Astrocyte (in vitro differentiated cells and primary cell): ENCODE data around the gene SMIM21. TPM values are rescaled to one million over a fixed set of nuclear protein-coding genes. Genes with fewer than 3 reads are reported as not detected.
A peak's percentile ranks its signal among the peaks of the same experiment; 100 is the strongest.

Experiments used
- DNase-seq: peaks from one replicate; pipeline ENCODE4 v3.0.0-alpha.2; 2010; ENCODE audit warnings: low read depth
- FAIRE-seq: peaks from 2 replicates; lab custom pipeline; 2011; peaks lifted over from hg19 to GRCh38; lab: Jason Lieb, UNC
- H2AFZ ChIP-seq: 2 replicates; pipeline ENCODE4 v1.6.0; 2012; ENCODE audit warnings: low read depth, low read length, inconsistent platforms
- H3K27ac ChIP-seq: 2 replicates; pipeline ENCODE4 v1.5.1; 2011; ENCODE audit warnings: low read depth, low read length, inconsistent platforms
- H3K27me3 ChIP-seq: 2 replicates; pipeline ENCODE4 v1.6.0; 2011; ENCODE audit warnings: low read length, inconsistent platforms; ENCODE audit not compliant: insufficient read depth
- H3K36me3 ChIP-seq: 2 replicates; pipeline ENCODE4 v1.5.1; 2011; ENCODE audit warnings: low read length, inconsistent platforms; ENCODE audit not compliant: insufficient read depth
- H3K4me1 ChIP-seq: 2 replicates; pipeline ENCODE4 v1.5.1; 2011; ENCODE audit warnings: low read length, inconsistent platforms; ENCODE audit not compliant: insufficient read depth
- H3K4me2 ChIP-seq: 2 replicates; pipeline ENCODE4 v1.6.0; 2012; ENCODE audit warnings: low read length, inconsistent platforms
- H3K4me3 ChIP-seq: 2 replicates; pipeline ENCODE4 v1.5.1; 2011; ENCODE audit warnings: low read depth, mild to moderate bottlenecking, low read length, inconsistent platforms; ENCODE audit not compliant: insufficient read depth
- H3K79me2 ChIP-seq: 2 replicates; pipeline ENCODE4 v1.6.0; 2012; ENCODE audit warnings: mild to moderate bottlenecking, low read length, inconsistent platforms; ENCODE audit not compliant: insufficient read depth
- H3K9ac ChIP-seq: 2 replicates; pipeline ENCODE4 v1.6.0; 2012; ENCODE audit warnings: mild to moderate bottlenecking, low read length, inconsistent platforms
- H3K9me3 ChIP-seq: 2 replicates; pipeline ENCODE4 v1.5.1; 2012; ENCODE audit warnings: low read depth, mild to moderate bottlenecking, low read length, inconsistent platforms; ENCODE audit not compliant: insufficient read depth
- H4K20me1 ChIP-seq: 2 replicates; pipeline ENCODE4 v1.6.0; 2012; ENCODE audit warnings: low read length, inconsistent platforms; ENCODE audit not compliant: insufficient read depth
- H3K27ac Mint-ChIP-seq: one replicate; pipeline ENCODE4 v1.8.0; 2021; ENCODE audit warnings: mild to moderate bottlenecking, mixed read lengths; ENCODE audit not compliant: unreplicated experiment
- H3K27me3 Mint-ChIP-seq: one replicate; pipeline ENCODE4 v1.8.0; 2021; ENCODE audit warnings: low read depth, mixed read lengths; ENCODE audit not compliant: unreplicated experiment
- H3K36me3 Mint-ChIP-seq: one replicate; pipeline ENCODE4 v1.8.0; 2021; ENCODE audit warnings: low read depth, mixed read lengths; ENCODE audit not compliant: unreplicated experiment
- H3K4me1 Mint-ChIP-seq: one replicate; pipeline ENCODE4 v1.8.0; 2021; ENCODE audit warnings: low read depth, mixed read lengths; ENCODE audit not compliant: unreplicated experiment
- H3K4me3 Mint-ChIP-seq: one replicate; pipeline ENCODE4 v1.8.0; 2021; ENCODE audit warnings: mild to moderate bottlenecking, moderate library complexity, mixed read lengths; ENCODE audit not compliant: unreplicated experiment
- H3K9me3 Mint-ChIP-seq: one replicate; pipeline ENCODE4 v1.8.0; 2021; ENCODE audit warnings: mild to moderate bottlenecking, mixed read lengths; ENCODE audit not compliant: unreplicated experiment
- CTCF ChIP-seq: IDR thresholded peaks from 2 replicates; pipeline ENCODE4 v1.5.1; 2011; ENCODE audit warnings: low read depth, mild to moderate bottlenecking, inconsistent platforms, low read length, moderate library complexity; ENCODE audit not compliant: insufficient read depth
- EZH2 ChIP-seq: IDR thresholded peaks from 2 replicates; pipeline ENCODE4 v1.6.1; 2012; ENCODE audit warnings: mild to moderate bottlenecking, low read length, inconsistent platforms; ENCODE audit not compliant: insufficient read depth
- total RNA-seq: library from RNA; stranded (reverse); gene quantifications from 2 replicates; pipeline ENCODE4 v1.2.1, GENCODE V29; 2021

SMIM21 gene
- total RNA-seq, 1 donor from 2014 or later: not detected

GRCh38 chr18:75473316-75473715 lies 45.8 kb upstream of the SMIM21 start:
- Mint-ChIP-seq H3K4me1 (peaks cover 5% of the 10 kb centered on the region), H3K36me3 (no peaks in the 10 kb centered on the region), H3K9me3 (peaks cover 2% of the 10 kb centered on the region), H3K27ac (no peak overlapping the region), H3K4me3 (no peak overlapping the region), H3K27me3 (peaks cover 6% of the 10 kb centered on the region)
- FAIRE-seq (no peak), DNase-seq (peak; percentile 32)
- Histone ChIP-seq H3K27ac (no peak overlapping the region), H3K79me2 (no peaks in the 10 kb centered on the region), H3K4me3 (no peak overlapping the region), H3K4me2 (no peak overlapping the region), H3K4me1 (peaks cover 5% of the 10 kb centered on the region), H3K9me3 (no peaks in the 10 kb centered on the region), H4K20me1 (no peaks in the 10 kb centered on the region), H3K27me3 (no peaks in the 10 kb centered on the region), H3K9ac (no peak overlapping the region), H3K36me3 (no peaks in the 10 kb centered on the region), H2AFZ (no peak overlapping the region)
- TF ChIP-seq EZH2 (no peak), CTCF (no peak)

GRCh38 chr18:75472906-75473305 lies 45.4 kb upstream of the SMIM21 start:
- Histone ChIP-seq H2AFZ (no peak overlapping the region), H3K36me3 (no peaks in the 10 kb centered on the region), H3K27ac (no peak overlapping the region), H3K4me2 (no peak overlapping the region), H3K9me3 (no peaks in the 10 kb centered on the region), H3K9ac (no peak overlapping the region), H3K27me3 (no peaks in the 10 kb centered on the region), H3K4me3 (no peak overlapping the region), H3K4me1 (peaks cover 5% of the 10 kb centered on the region), H4K20me1 (no peaks in the 10 kb centered on the region), H3K79me2 (no peaks in the 10 kb centered on the region)
- H3K9me3 Mint-ChIP-seq: no peaks in the 10 kb centered on the region
- no peaks in the 10 kb centered on the region for H3K36me3 Mint-ChIP-seq
- no peak for DNase-seq
- H3K4me3 Mint-ChIP-seq: no peak overlapping the region
- H3K27ac Mint-ChIP-seq: no peak overlapping the region
- H3K4me1 Mint-ChIP-seq: peaks cover 5% of the 10 kb centered on the region
- no peak for TF ChIP-seq EZH2
- no peak for TF ChIP-seq CTCF
- peaks cover 6% of the 10 kb centered on the region for H3K27me3 Mint-ChIP-seq
- no peak for FAIRE-seq

- Histone ChIP-seq H3K36me3 (no peaks in the 10 kb centered on the region), H3K4me1 (peaks cover 5% of the 10 kb centered on the region), H3K4me3 (no peak overlapping the region), H3K27me3 (no peaks in the 10 kb centered on the region), H3K79me2 (no peaks in the 10 kb centered on the region), H3K4me2 (no peak overlapping the region), H4K20me1 (no peaks in the 10 kb centered on the region), H3K27ac (no peak overlapping the region), H2AFZ (no peak overlapping the region), H3K9me3 (no peaks in the 10 kb centered on the region), H3K9ac (no peak overlapping the region)
- FAIRE-seq: no peak
- Mint-ChIP-seq H3K36me3 (no peaks in the 10 kb centered on the region), H3K27ac (no peak overlapping the region), H3K4me1 (peaks cover 5% of the 10 kb centered on the region), H3K9me3 (no peaks in the 10 kb centered on the region), H3K27me3 (peaks cover 6% of the 10 kb centered on the region), H3K4me3 (no peak overlapping the region)
- no peak for DNase-seq
- TF ChIP-seq CTCF: no peak
- no peak for TF ChIP-seq EZH2
These were observed 44.9 kb upstream of the SMIM21 start for GRCh38 chr18:75472396-75472795.
